GM23248 (cell line): ENCODE results near the gene TTBK2. TPM values are rescaled to one million over a fixed set of nuclear protein-coding genes. Genes with fewer than 3 reads are reported as not detected.

Source experiments
- DNase-seq: peaks from one replicate; pipeline ENCODE4 v3.0.0-alpha.2; 2015
- H2AFZ ChIP-seq: fragments of 200-600 bp; sonication (generic); 2 replicates; pipeline ENCODE4 v1.6.1; 2016; ENCODE audit warnings: antibody characterized with exemption
- H3F3A ChIP-seq: fragments of 200-600 bp; sonication (generic); 2 replicates; pipeline ENCODE4 v1.6.1; 2016; ENCODE audit warnings: mild to moderate bottlenecking, antibody characterized with exemption, mixed run types; ENCODE audit not compliant: insufficient read depth
- H3K27ac ChIP-seq: fragments of 200-600 bp; sonication (generic); 2 replicates; pipeline ENCODE4 v1.5.1; 2016; ENCODE audit warnings: mild to moderate bottlenecking
- H3K27me3 ChIP-seq: fragments of 200-600 bp; sonication (generic); replicated peaks from 2 replicates; pipeline ENCODE4 v1.6.1; 2016; ENCODE audit warnings: mild to moderate bottlenecking; ENCODE audit not compliant: insufficient read depth
- H3K36me3 ChIP-seq: fragments of 200-600 bp; sonication (generic); 2 replicates; pipeline ENCODE4 v1.6.1; 2016; ENCODE audit warnings: low read depth, mild to moderate bottlenecking
- H3K4me1 ChIP-seq: fragments of 200-600 bp; sonication (generic); 2 replicates; pipeline ENCODE4 v1.6.1; 2016; ENCODE audit warnings: mild to moderate bottlenecking; ENCODE audit not compliant: insufficient read depth
- H3K4me2 ChIP-seq: fragments of 200-600 bp; sonication (generic); one replicate; pipeline ENCODE4 v1.6.1; 2016; ENCODE audit warnings: mild to moderate bottlenecking; ENCODE audit not compliant: unreplicated experiment
- H3K4me3 ChIP-seq: fragments of 200-600 bp; sonication (generic); 2 replicates; pipeline ENCODE4 v1.5.1; 2016; ENCODE audit warnings: mild to moderate bottlenecking
- H3K79me2 ChIP-seq: fragments of 200-600 bp; sonication (generic); 2 replicates; pipeline ENCODE4 v1.6.1; 2016; ENCODE audit warnings: mild to moderate bottlenecking; ENCODE audit not compliant: insufficient read depth
- H3K9ac ChIP-seq: fragments of 200-600 bp; sonication (generic); 2 replicates; pipeline ENCODE4 v1.6.1; 2016; ENCODE audit warnings: mild to moderate bottlenecking
- H3K9me2 ChIP-seq: fragments of 200-600 bp; sonication (generic); 2 replicates; pipeline ENCODE4 v1.6.1; 2016; ENCODE audit warnings: mixed run types, mild to moderate bottlenecking, moderate library complexity; ENCODE audit not compliant: insufficient read depth
- H3K9me3 ChIP-seq: fragments of 200-600 bp; sonication (generic); one replicate; pipeline ENCODE4 v1.6.1; 2017; ENCODE audit warnings: low read depth
- H4K20me1 ChIP-seq: fragments of 200-600 bp; sonication (generic); 2 replicates; pipeline ENCODE4 v1.6.0; 2016; ENCODE audit not compliant: insufficient read depth
- EZH2 ChIP-seq: fragments of 200-600 bp; sonication (generic); IDR thresholded peaks from 2 replicates; pipeline ENCODE4 v1.6.1; 2018; ENCODE audit warnings: antibody characterized with exemption, mild to moderate bottlenecking; ENCODE audit not compliant: insufficient read depth, poor library complexity, severe bottlenecking
- EZH2phosphoT487 ChIP-seq: fragments of 200-600 bp; sonication (generic); IDR thresholded peaks from 2 replicates; pipeline ENCODE4 v1.6.1; 2018; ENCODE audit warnings: antibody characterized with exemption, moderate library complexity, mild to moderate bottlenecking, low read depth; ENCODE audit not compliant: insufficient read depth
- WGBS, 2 experiments: methylation state at CpG; one replicate each; pipeline ENCODE4 v1.1.6; 2015 to 2017; ENCODE audit warnings: low lambda C conversion rate in 2 of 2, low coverage in 1 of 2; ENCODE audit errors: missing lambda C conversion rate in 2 of 2; 5-methylcytosine and 5-hydroxymethylcytosine counted together
- in situ Hi-C: fragments of 300-500 bp; cut with MboI; formaldehyde crosslinking; loops from 2 replicates; pipeline ENCODE4 v1.15.0; 2020
- polyA plus RNA-seq: library from polyadenylated mRNA; unstranded; fragments of >200 nt; fragmentation: Nextera tagmentation; extraction: Ambion mirVana; gene quantifications from 2 replicates; pipeline ENCODE4 v1.2.1, GENCODE V29; 2016
- total RNA-seq: library from RNA; depleted of rRNA; stranded (reverse); fragments of >200 nt; shearing (Covaris generic); gene quantifications from 2 replicates; pipeline ENCODE4 v1.2.3, GENCODE V29; 2014

TTBK2 gene
- total and polyA plus RNA-seq, 2 experiments from 2014 or later: 5.1 to 6.3 TPM

DNA sequence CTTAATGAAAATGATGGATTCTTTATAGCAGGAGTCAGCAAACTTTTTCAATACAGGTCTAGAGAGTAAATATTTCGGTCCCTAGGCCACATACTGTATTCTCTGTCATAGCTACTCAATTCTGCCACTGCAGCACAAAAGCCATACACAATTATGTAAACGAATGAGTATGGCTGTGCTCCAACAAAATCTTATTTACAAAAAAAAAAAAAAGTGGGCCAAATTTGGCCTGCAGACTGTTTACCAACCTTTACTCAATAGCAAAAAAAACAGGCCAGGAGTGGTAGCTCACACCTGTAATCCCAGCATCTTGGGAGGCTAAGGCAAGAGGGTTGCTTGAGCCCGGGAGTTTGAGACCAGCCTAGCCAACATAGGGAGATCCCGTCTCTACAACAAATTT is 41.1 kb downstream of the TTBK2 start:
- DNase-seq: no peak
- Histone ChIP-seq H3K27ac (no peak overlapping the region), H3F3A (no peaks in the 10 kb centered on the region), H3K9me2 (no peaks in the 10 kb centered on the region), H4K20me1 (no peaks in the 10 kb centered on the region), H3K4me2 (no peak overlapping the region), H3K9me3 (no peaks in the 10 kb centered on the region), H3K4me1 (no peaks in the 10 kb centered on the region), H3K36me3 (no peaks in the 10 kb centered on the region), H3K79me2 (0 out of 2 replicates have a peak, but pooled peaks cover 11% of the 10 kb centered on the region), H3K4me3 (no peak overlapping the region), H3K9ac (no peak overlapping the region), H2AFZ (no peak overlapping the region), H3K27me3 (no peaks in the 10 kb centered on the region)
- WGBS, 2 experiments: 77 to 78% methylated on average over 4 of the region's 4 CpGs
- TF ChIP-seq EZH2phosphoT487 (no peak), EZH2 (no peak)
- in situ Hi-C loops: no loop called here

GRCh38 chr15:42876224-42876623 is 44.4 kb downstream of the TTBK2 start:
- no peak overlapping the region for H3K9ac ChIP-seq
- no peaks in the 10 kb centered on the region for H4K20me1 ChIP-seq
- H3K9me3 ChIP-seq: no peaks in the 10 kb centered on the region
- no peaks in the 10 kb centered on the region for H3K9me2 ChIP-seq
- no peaks in the 10 kb centered on the region for H3K36me3 ChIP-seq
- H3K4me3 ChIP-seq: no peak overlapping the region
- H3K27ac ChIP-seq: no peak overlapping the region
- no peak overlapping the region for H2AFZ ChIP-seq
- H3K27me3 ChIP-seq: no peaks in the 10 kb centered on the region
- H3K4me1 ChIP-seq: no peaks in the 10 kb centered on the region
- H3K79me2 ChIP-seq: 0 out of 2 replicates have a peak, but pooled peaks cover 5% of the 10 kb centered on the region
- H3K4me2 ChIP-seq: no peak overlapping the region
- TF ChIP-seq EZH2phosphoT487 (no peak), EZH2 (no peak)
- no peak for DNase-seq
- in situ Hi-C loops: no loop called here
- H3F3A ChIP-seq: no peaks in the 10 kb centered on the region

DNA sequence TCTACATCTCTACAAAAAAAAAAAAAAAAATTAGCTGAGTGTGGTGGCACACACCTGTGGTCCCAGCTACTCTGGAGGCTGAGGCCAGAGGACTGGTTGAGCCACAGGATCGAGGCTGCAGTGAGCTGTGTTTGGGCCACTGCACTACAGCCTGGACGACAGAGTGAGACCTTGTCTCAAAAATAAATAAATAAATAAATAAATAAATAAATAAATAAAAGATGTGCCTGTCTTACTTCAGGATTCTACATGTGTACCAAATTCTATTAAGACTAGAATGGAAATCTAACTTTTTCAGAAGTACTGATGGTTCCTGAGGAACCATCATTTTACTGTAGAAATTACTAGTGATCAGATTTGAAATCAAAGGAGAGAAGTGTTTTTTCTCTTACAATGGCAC is 51.9 kb downstream of the TTBK2 start:
- Histone ChIP-seq H3K4me1 (no peaks in the 10 kb centered on the region), H3K36me3 (no peaks in the 10 kb centered on the region), H3K4me2 (no peak overlapping the region), H3K9me3 (no peaks in the 10 kb centered on the region), H3F3A (no peaks in the 10 kb centered on the region), H3K9ac (no peak overlapping the region), H4K20me1 (no peaks in the 10 kb centered on the region), H3K27ac (no peak overlapping the region), H3K79me2 (no peaks in the 10 kb centered on the region), H3K9me2 (no peaks in the 10 kb centered on the region), H3K27me3 (no peaks in the 10 kb centered on the region), H3K4me3 (no peak overlapping the region), H2AFZ (no peak overlapping the region)
- TF ChIP-seq EZH2phosphoT487 (no peak), EZH2 (no peak)
- WGBS, 2 experiments: 92 to 98% methylated on average over 2 of the region's 2 CpGs
- in situ Hi-C loops: no loop called here
- no peak for DNase-seq

GRCh38 chr15:42863572-42864239 is 56.9 kb downstream of the TTBK2 start:
- WGBS, 2 experiments: 71 to 74% methylated on average over 2 of the region's 2 CpGs
- Histone ChIP-seq H3K9ac (no peak overlapping the region), H3K4me3 (no peak overlapping the region), H3K9me3 (no peaks in the 10 kb centered on the region), H3K36me3 (no peaks in the 10 kb centered on the region; the same call in 1 of the 2 replicates), H3K79me2 (peaks cover 11% of the 10 kb centered on the region; the same call in 1 of the 2 replicates), H3K4me1 (no peaks in the 10 kb centered on the region), H3K27me3 (no peaks in the 10 kb centered on the region), H3K27ac (no peak overlapping the region), H4K20me1 (0 out of 2 replicates have a peak, but pooled peaks cover 6% of the 10 kb centered on the region), H3K4me2 (no peak overlapping the region), H3F3A (no peaks in the 10 kb centered on the region), H2AFZ (no peak overlapping the region), H3K9me2 (no peaks in the 10 kb centered on the region)
- TF ChIP-seq EZH2phosphoT487 (no peak), EZH2 (no peak)
- no peak for DNase-seq
- in situ Hi-C loops: no loop called here
